Hematopoietic multipotent progenitor cell treated with erythropoietin and hydrocortisone succinate and interleukin-3 and kit ligand, for 8 days (in vitro differentiated cells): ENCODE data around the gene PRTFDC1.
"Not testable (repeated sequence)": the region's sequence is repeated elsewhere in the genome, so short reads cannot be mapped to it uniquely, and the experiment has no call there.

Experiments
- DNase-seq: peaks from one replicate; pipeline ENCODE4 v3.0.0-alpha.2; 2015

Gene PRTFDC1

GRCh38 chr10:24963521-24964041 is 11.2 kb upstream of the PRTFDC1 start:
- no peak for DNase-seq

- DNase-seq, result no peak
Observed at GRCh38 chr10:24962995-24963394, 10.6 kb upstream of the PRTFDC1 start.

- DNase-seq, result no peak
Observed at GRCh38 chr10:24961582-24961981, 9.2 kb upstream of the PRTFDC1 start.

DNA sequence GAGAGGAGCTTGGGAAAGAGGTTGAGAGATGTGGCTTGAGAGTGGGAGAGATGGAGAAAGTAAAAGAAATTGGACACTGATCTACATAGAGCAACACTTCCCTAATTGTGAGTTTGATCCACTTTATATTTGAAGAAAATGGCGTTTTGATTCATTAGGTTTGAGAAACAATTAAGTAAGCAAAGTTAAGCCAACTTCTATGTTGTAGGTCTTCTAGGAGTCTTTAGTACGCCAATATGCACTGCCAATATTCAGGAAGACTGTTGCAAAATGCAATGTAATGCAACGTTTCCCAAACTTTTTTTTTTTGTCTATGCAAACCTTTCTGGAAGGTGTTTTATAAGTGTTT is 7.0 kb upstream of the PRTFDC1 start:
- DNase-seq, result no peak

DNA sequence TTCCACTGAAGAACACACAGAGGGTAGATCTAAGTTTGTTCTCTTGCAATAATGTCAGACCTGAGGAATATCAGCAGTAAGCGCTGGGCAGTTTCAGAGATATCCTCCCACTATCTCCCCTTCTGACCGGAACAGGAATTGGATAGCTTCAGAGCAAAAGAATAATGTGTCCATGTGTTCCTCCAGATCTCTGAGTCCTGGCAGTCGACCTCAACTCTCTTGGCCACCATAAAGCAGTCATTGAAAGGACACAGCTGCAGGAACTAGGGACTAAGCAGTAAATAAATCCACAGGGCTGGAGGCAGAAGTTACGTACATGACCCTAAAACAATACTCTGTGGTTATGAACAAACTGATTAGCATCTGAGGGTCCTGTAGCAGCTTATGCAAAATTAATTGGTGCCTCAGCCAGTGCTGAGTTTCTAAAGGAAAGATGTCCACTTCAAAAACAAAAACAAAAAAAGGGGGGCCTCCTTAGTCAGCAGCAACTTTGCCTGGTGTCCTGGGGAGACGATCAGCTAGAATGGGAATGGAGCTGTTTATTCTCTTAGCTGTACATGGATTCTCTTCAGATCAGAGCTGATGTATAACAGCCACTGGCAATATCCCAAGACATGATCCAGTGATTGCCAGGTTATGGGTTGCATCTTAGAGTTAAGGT is 6.4 kb upstream of the PRTFDC1 start:
- no peak for DNase-seq

DNA sequence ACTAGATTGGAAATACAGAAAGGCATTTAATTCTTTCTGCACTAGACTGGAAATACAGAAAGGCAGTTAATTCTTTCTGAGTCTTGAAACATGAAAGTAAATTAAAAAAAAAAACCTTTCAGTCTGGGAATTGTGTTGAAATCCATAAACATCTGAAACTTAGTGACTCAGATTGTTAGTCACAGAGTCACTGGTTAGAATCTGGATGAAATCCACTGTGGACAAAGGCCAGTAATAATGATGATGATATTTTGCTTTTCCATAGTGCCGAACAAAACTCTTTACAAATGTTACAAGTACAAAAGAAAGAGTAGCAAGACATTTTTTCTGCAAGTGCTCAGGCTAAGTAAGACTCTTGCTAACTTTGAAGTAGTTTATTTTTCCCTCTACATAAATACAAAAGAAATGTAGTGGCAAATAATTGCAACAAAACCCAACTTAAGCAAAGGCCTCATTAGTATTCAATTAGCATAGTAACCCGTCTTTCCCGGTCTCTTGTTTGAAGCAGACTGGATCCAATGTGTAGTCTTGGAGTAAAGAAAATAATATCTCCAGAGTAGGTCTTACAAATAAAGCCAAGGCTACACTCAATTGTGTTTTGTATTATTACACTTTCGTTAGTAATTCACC is 5.8 kb upstream of the PRTFDC1 start:
- DNase-seq, result no peak

GRCh38 chr10:24957624-24958051 is 5.2 kb upstream of the PRTFDC1 start:
- not testable (repeated sequence) for DNase-seq

DNA sequence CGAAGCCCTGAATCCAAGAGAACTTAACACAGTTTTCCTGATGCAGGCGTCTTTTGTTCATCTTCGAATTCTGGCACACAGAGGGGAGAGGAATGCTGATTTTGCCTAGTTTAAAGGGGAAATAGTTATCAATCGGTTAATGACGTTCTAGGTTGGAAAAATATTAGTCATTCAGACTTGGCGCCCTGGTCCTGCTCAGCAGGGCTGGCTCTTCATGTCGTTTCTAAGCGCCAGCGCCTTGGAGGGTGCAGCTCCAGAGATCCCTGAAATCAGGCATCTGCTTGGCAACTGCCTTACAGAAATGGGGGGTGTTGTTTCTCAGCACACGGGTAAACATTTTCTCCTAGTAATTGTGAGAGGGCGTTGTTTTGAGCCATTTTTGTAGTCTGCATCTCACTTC is 1.3 kb upstream of the PRTFDC1 start:
- no peak for DNase-seq

DNA sequence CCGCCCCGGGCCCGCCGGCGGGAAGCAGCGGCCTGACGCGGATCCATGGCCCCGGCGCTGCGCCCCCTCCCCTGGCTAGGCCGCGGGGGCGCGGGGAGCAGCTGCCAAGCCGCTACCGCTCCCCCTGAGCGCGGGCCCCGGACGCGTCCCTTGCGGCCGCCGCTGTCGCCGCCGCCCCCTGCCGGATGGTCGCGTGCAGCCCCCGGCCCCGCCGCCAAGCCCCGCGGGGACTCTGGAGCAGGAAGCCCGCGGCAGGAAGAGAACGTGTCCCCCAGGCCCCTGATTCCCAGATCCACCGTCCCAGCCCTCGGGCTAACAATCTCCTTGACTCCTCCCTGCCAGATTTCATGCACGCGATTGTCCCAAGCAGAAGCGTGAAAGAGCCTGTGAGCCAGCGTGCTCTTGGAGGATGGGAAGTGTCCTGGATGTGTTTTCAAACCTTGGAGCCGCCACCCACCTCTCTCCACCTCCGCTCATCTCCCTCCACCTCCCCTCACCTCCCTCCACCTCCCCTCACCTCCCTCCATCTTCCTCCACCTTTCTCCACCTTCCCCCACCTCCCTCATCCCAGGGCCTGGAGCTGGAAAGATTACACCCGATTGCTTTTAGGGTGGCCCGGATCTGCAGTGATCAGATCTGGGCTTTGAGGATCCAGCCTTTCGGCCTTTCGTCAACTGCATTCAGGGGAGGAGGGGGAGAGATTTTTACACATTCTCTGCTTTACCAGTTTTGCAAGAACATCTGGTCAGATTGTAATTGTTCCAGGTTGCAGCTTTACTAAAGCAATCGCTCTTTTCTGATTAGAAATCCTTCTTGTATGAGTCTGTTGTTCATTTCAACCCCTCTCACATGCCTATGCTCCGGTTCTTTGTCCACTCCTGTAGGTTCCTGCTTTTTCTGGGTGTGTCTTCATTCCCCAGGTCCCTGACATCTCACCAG is 570 bp upstream of the PRTFDC1 start:
- DNase-seq, result no peak

GRCh38 chr10:24951201-24952142 is 934 bp downstream of the PRTFDC1 start:
- DNase-seq, result peak; percentile 55

GRCh38 chr10:24950439-24950838 is 2.0 kb downstream of the PRTFDC1 start:
- no peak for DNase-seq

GRCh38 chr10:24949616-24950015 is 2.8 kb downstream of the PRTFDC1 start:
- DNase-seq, result no peak

DNA sequence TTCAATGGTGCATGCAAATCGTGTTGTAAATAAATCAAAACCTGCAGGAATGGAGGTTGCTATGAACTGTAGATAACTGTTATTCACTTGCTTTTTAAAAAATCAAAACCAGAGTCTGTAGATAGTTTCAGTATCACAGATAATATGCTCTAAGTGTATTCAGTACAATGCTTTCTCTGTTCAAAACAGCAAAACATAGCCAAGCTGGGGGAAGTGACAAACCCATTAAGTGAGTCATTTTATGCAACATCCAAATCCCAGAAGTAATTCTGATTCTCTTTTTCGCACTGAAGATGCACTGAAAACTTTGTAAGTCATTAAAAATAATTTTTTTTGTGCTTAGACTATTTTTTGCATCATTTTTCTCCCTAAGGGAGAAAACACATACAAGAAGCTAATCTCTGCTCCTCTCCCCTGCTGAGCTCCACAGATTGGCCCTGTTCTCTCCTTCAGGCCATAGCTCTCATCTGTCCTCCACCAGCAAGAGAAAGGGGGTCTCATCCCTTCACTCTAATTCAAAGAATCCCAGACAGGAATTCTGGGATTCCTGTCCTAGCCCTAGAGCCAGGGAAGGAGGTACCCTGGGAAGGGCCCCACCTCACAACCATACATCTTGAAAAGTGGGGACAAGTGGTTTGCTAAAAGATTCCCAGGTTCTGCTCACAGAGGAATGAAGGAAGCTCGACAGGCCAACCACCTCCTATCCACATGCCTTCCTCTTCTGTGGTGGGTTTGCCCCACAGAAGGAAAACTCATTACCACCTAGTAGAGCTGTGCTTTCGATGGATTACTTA is 4.9 kb downstream of the PRTFDC1 start:
- DNase-seq, result no peak

- DNase-seq, result peak; percentile 26
Observed at GRCh38 chr10:24944512-24945255, 7.7 kb downstream of the PRTFDC1 start.

DNA sequence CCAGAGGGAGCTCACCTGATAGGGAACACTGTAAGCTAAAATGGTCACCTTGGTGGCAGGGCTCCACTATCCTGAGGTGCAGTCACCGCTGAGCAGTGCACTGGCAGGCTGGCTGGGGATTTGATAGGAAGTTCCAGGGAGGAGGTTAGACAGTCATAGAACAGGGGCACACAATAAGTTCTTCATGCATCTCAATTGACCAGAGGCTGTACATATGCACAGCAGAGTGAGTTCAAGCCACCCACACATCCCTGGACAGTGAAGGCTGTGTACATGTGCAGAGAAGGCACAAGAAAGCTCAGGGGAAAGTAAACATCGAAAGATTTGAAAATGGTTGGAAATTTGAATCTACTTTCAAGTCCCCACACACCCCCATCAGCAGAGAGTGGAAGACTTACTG is 13.9 kb downstream of the PRTFDC1 start:
- DNase-seq, result no peak

GRCh38 chr10:24938076-24938475 is 14.3 kb downstream of the PRTFDC1 start:
- DNase-seq, result no peak

DNA sequence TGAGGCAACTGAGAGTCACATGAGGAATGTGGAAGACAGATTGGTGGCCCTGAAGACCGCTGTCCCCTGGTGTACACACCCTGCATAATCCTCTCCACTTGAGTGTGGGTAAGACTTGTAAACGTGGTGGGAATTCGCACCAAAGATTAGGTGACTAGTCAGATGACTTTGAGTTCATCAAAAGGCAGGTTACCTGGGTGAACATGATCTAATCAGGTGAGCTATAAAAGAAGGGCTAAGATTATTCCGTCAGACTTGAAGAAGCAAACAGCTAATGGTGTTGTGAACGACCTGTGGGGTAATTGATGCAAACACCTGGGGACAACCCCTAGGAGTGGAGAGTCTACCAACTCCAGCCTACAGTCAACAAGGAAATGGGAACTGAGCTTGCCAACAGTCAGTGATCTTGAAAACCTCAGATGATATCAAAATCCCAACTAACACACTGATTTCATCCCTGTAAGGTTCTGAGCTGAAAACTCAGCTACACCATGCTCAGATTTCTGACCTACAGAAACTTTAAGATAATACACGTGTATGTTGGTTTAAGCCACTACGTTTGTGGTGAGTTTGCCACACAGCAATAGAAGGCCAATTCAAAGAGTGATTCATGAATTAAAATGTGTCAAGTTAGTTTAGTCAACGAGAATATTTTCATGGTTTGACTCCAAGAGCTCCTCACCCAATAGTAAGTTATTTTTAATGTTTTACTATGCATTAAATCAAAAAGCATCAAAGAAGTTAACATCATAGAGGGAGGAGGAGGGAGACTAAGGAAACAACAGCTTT is 16.7 kb downstream of the PRTFDC1 start:
- DNase-seq, result no peak

GRCh38 chr10:24931236-24931635 is 21.2 kb downstream of the PRTFDC1 start:
- DNase-seq, result no peak

GRCh38 chr10:24930427-24930826 is 22.0 kb downstream of the PRTFDC1 start:
- no peak for DNase-seq

DNA sequence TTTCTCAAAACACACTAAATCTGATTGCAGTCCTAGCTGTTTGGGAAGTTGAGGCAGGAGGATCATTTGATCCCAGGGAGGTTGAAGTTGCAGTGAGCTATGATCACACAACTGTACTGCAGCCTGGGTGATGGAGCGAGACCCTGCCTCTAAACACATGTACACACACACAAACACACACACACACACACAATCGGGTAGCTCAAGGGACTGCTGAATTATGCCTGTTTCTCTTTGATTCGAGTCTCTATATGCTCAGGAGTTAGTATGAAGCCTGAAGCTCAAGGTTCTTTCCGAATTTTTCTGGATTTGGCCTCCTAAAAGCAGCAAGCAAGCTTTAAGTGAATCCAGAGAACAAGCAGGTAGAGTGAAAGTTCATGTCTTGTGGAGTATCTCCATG is 22.5 kb downstream of the PRTFDC1 start:
- no peak for DNase-seq
